GM19035 (cell line): ENCODE data around the gene ZNF569.
"Not testable (repeated sequence)": the region's sequence is repeated elsewhere in the genome, so short reads cannot be mapped to it uniquely, and the experiment has no call there.

Source experiments
- ATAC-seq: cut with Tn5 transposase; IDR thresholded peaks from one replicate; pipeline ENCODE4 v1.9.1; 2021; ENCODE audit not compliant: unreplicated experiment

Gene ZNF569

GRCh38 chr19:37403403-37403802, 63.8 kb downstream of the ZNF569 start:
- ATAC-seq = no peak

- no peak for ATAC-seq
These were observed 66.2 kb downstream of the ZNF569 start for GRCh38 chr19:37401078-37401477.

DNA sequence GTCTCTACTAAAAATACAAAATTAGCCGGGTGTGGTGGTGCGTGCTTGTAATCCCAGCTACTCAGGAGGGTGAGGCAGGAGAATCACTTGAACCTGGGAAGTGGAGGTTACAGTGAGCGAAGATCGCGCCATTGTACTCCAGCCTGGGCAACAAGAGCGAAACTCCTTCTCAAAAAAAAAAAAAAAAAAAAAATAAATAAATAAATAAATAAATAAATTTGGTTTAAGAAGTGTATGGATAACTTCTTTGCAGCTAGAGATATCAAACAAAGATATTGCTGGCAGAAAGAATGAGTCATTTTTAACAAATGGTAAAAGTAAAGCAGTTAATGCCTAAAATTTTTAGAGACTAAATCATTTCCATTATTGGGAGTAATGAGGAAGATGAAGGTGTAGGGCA, 75.8 kb downstream of the ZNF569 start:
- not testable (repeated sequence) for ATAC-seq

DNA sequence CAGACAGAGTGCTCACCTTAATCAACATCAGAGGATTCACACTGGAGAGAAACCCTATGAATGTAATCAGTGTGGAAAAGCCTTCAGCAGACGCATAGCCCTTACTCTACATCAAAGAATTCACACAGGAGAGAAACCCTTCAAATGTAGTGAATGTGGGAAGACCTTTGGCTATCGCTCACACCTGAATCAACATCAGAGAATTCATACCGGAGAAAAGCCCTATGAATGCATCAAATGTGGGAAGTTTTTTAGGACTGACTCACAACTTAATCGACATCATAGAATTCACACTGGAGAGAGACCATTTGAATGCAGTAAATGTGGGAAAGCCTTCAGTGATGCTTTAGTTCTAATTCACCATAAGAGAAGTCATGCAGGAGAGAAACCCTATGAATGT, 78.0 kb downstream of the ZNF569 start:
- ATAC-seq = no peak

GRCh38 chr19:37370880-37371661, 96.2 kb downstream of the ZNF569 start, which contains the start of gene ZNF527:
Gene ZNF527, plus strand, starts transcription at chr19:37371099. Its CDS starts 3,100 bp downstream, at chr19:37374199.
- peak; percentile 98 for ATAC-seq

DNA sequence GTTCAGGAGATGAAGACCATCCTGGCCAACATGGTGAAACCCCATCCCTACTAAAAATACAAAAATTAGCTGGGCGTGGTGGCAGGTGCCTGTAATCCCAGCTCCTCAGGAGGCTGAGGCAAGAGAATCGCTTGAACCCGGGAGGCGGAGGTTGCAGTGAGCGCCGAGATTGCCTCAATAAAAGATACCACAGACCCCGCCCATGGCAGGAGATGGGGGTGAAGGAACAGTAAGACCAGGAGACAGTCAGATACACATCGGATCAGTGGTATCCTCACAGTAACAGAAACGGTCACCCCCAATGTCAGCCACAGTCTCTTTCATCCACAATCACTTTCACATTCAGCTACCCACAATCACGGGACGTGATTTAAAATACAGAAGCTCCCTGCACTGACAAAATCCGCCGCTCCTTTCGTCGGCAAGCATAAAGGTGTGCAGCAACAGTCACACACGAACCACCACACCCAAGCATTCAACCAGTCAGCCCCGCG, 96.8 kb downstream of the ZNF569 start:
- peak; percentile 29 for ATAC-seq

GRCh38 chr19:37362733-37363132, 104.5 kb downstream of the ZNF569 start:
- no peak for ATAC-seq

DNA sequence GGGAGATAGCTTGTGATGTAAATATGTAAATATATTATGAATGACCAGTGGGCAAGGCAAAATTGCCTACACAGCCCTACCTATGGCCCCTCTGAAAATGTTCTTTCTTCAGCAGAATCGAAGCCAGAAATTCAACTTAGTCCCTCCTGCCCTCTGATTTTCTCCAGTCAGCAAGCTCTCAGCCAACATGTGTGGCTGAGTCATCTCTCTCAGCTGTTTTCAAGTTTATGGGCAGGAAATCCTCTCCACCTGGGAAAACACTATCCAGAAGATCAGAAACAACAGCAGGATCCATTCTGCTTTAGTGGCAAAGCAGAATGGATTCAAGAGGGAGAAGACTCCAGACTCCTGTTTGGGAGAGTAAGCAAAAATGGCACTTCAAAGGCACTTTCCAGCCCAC, 105.2 kb downstream of the ZNF569 start:
- ATAC-seq = no peak
